Neural progenitor cell (in vitro differentiated cells): ENCODE results near the gene CLIC4. TPM values are rescaled to one million over a fixed set of nuclear protein-coding genes. Genes with fewer than 3 reads are reported as not detected.

Source experiments
- DNase-seq: peaks from one replicate; pipeline ENCODE4 v3.0.0-alpha.2; 2016; ENCODE audit warnings: low spot score
- H2AFZ ChIP-seq: fragments of 200-600 bp; sonication (generic); replicated peaks from 2 replicates; pipeline ENCODE4 v1.6.1; 2016; ENCODE audit warnings: antibody characterized with exemption
- H3F3A ChIP-seq: fragments of 200-600 bp; sonication (generic); 2 replicates; pipeline ENCODE4 v1.6.1; 2016; ENCODE audit warnings: antibody characterized with exemption, low read depth
- H3K27ac ChIP-seq: fragments of 200-600 bp; sonication (generic); 2 replicates; pipeline ENCODE4 v1.5.1; 2016; ENCODE audit warnings: mild to moderate bottlenecking
- H3K27me3 ChIP-seq: fragments of 200-600 bp; sonication (generic); 2 replicates; pipeline ENCODE4 v1.6.1; 2016; ENCODE audit warnings: mild to moderate bottlenecking, moderate library complexity
- H3K36me3 ChIP-seq: fragments of 200-600 bp; sonication (generic); 2 replicates; pipeline ENCODE4 v1.5.1; 2016
- H3K4me1 ChIP-seq: fragments of 200-600 bp; sonication (generic); 2 replicates; pipeline ENCODE4 v1.6.1; 2016; ENCODE audit warnings: mixed run types
- H3K4me2 ChIP-seq: fragments of 200-600 bp; sonication (generic); 2 replicates; pipeline ENCODE4 v1.6.1; 2016
- H3K4me3 ChIP-seq: fragments of 200-600 bp; sonication (generic); 2 replicates; pipeline ENCODE4 v1.5.1; 2016
- H3K79me2 ChIP-seq: fragments of 200-600 bp; sonication (generic); 2 replicates; pipeline ENCODE4 v1.6.1; 2016; ENCODE audit warnings: low read depth
- H3K9ac ChIP-seq: fragments of 200-600 bp; sonication (generic); 2 replicates; pipeline ENCODE4 v1.6.1; 2016
- H3K9me3 ChIP-seq: fragments of 200-600 bp; sonication (generic); 2 replicates; pipeline ENCODE4 v1.5.1; 2016; ENCODE audit warnings: low read depth
- H4K20me1 ChIP-seq: fragments of 200-600 bp; sonication (generic); 2 replicates; pipeline ENCODE4 v1.6.1; 2016; ENCODE audit warnings: low read depth
- H3K27ac Mint-ChIP-seq: 3 replicates; pipeline ENCODE4 v1.8.0; 2021; ENCODE audit warnings: mixed read lengths
- H3K27me3 Mint-ChIP-seq: 2 replicates; pipeline ENCODE4 v1.8.0; 2022; ENCODE audit warnings: low read depth, mild to moderate bottlenecking, inconsistent platforms, moderate library complexity, mixed read lengths; ENCODE audit not compliant: insufficient read depth
- H3K36me3 Mint-ChIP-seq: 3 replicates; pipeline ENCODE4 v1.8.0; 2021; ENCODE audit warnings: mixed read lengths
- H3K4me1 Mint-ChIP-seq: 3 replicates; pipeline ENCODE4 v1.8.0; 2021; ENCODE audit warnings: mixed read lengths
- H3K4me3 Mint-ChIP-seq: 3 replicates; pipeline ENCODE4 v1.8.0; 2021; ENCODE audit warnings: mild to moderate bottlenecking, moderate library complexity, mixed read lengths
- H3K9me3 Mint-ChIP-seq: 3 replicates; pipeline ENCODE4 v1.8.0; 2020; ENCODE audit warnings: mixed read lengths
- CTCF ChIP-seq: fragments of 200-600 bp; sonication (generic); IDR thresholded peaks from 2 replicates; pipeline ENCODE4 v1.5.1; 2017; ENCODE audit warnings: antibody characterized with exemption, mild to moderate bottlenecking
- EZH2 ChIP-seq: fragments of 200-600 bp; sonication (generic); IDR thresholded peaks from 2 replicates; pipeline ENCODE4 v1.6.1; 2017; ENCODE audit warnings: antibody characterized with exemption, mild to moderate bottlenecking, moderate library complexity
- EZH2phosphoT487 ChIP-seq: fragments of 200-600 bp; sonication (generic); IDR thresholded peaks from 2 replicates; pipeline ENCODE4 v1.6.1; 2017; ENCODE audit warnings: antibody characterized with exemption
- total RNA-seq: library from RNA; depleted of rRNA; stranded (reverse); fragments of >200 nt; gene quantifications from 2 replicates; pipeline ENCODE4 v1.2.3, GENCODE V29; 2015; ENCODE audit warnings: low replicate concordance

The CLIC4 gene
- total RNA-seq, 1 donor from 2014 or later = 263 TPM

- H3K9me3 Mint-ChIP-seq = peaks cover 2% of the 10 kb centered on the region
- Histone ChIP-seq H2AFZ (no peak overlapping the region), H3K27me3 (no peaks in the 10 kb centered on the region), H4K20me1 (peaks cover 41% of the 10 kb centered on the region), H3K4me3 (no peak overlapping the region), H3K4me1 (no peaks in the 10 kb centered on the region), H3K79me2 (peaks cover 98% of the 10 kb centered on the region), H3K9ac (no peak overlapping the region), H3K9me3 (no peaks in the 10 kb centered on the region), H3K27ac (no peak overlapping the region), H3K36me3 (no peaks in the 10 kb centered on the region), H3K4me2 (no peak overlapping the region), H3F3A (no peaks in the 10 kb centered on the region)
- no peak overlapping the region for H3K4me3 Mint-ChIP-seq
- no peaks in the 10 kb centered on the region for H3K4me1 Mint-ChIP-seq
- H3K27me3 Mint-ChIP-seq = no peaks in the 10 kb centered on the region
- no peak for DNase-seq
- no peak overlapping the region for H3K27ac Mint-ChIP-seq
- peaks cover 25% of the 10 kb centered on the region for H3K36me3 Mint-ChIP-seq
- TF ChIP-seq CTCF = no peak
- no peak for TF ChIP-seq EZH2phosphoT487
- TF ChIP-seq EZH2 = no peak
These were observed 37.4 kb downstream of the CLIC4 start for GRCh38 chr1:24782689-24783088.

- no peak for DNase-seq
- Histone ChIP-seq H3K27ac (no peak overlapping the region), H4K20me1 (peaks cover 32% of the 10 kb centered on the region), H3K9ac (no peak overlapping the region), H3K79me2 (peaks cover 98% of the 10 kb centered on the region), H3F3A (no peaks in the 10 kb centered on the region), H3K4me3 (no peak overlapping the region), H3K9me3 (no peaks in the 10 kb centered on the region), H3K36me3 (no peaks in the 10 kb centered on the region), H3K27me3 (no peaks in the 10 kb centered on the region), H2AFZ (no peak overlapping the region), H3K4me1 (no peaks in the 10 kb centered on the region), H3K4me2 (no peak overlapping the region)
- no peaks in the 10 kb centered on the region for H3K4me1 Mint-ChIP-seq
- no peak overlapping the region for H3K4me3 Mint-ChIP-seq
- TF ChIP-seq EZH2phosphoT487 = no peak
- TF ChIP-seq CTCF = no peak
- TF ChIP-seq EZH2 = no peak
- H3K27me3 Mint-ChIP-seq = no peaks in the 10 kb centered on the region
- H3K36me3 Mint-ChIP-seq = peaks cover 25% of the 10 kb centered on the region
- H3K27ac Mint-ChIP-seq = no peak overlapping the region
- peaks cover 5% of the 10 kb centered on the region for H3K9me3 Mint-ChIP-seq
These were observed 38.5 kb downstream of the CLIC4 start for GRCh38 chr1:24783713-24784112.

- H3K27ac ChIP-seq = no peak overlapping the region
- no peak overlapping the region for H3K4me2 ChIP-seq
- no peaks in the 10 kb centered on the region for H3K27me3 ChIP-seq
- Mint-ChIP-seq H3K4me1 (no peaks in the 10 kb centered on the region), H3K4me3 (no peak overlapping the region), H3K27ac (no peak overlapping the region), H3K36me3 (peaks cover 26% of the 10 kb centered on the region), H3K9me3 (peaks cover 8% of the 10 kb centered on the region), H3K27me3 (no peaks in the 10 kb centered on the region)
- no peak for TF ChIP-seq CTCF
- TF ChIP-seq EZH2phosphoT487 = no peak
- TF ChIP-seq EZH2 = no peak
- H3K36me3 ChIP-seq = no peaks in the 10 kb centered on the region
- no peak for DNase-seq
- H3K4me1 ChIP-seq = no peaks in the 10 kb centered on the region
- H3F3A ChIP-seq = no peaks in the 10 kb centered on the region
- no peak overlapping the region for H2AFZ ChIP-seq
- no peak overlapping the region for H3K9ac ChIP-seq
- no peaks in the 10 kb centered on the region for H3K9me3 ChIP-seq
- peaks cover 20% of the 10 kb centered on the region for H4K20me1 ChIP-seq
- no peak overlapping the region for H3K4me3 ChIP-seq
- H3K79me2 ChIP-seq = peaks cover 100% of the 10 kb centered on the region
These were observed 40.9 kb downstream of the CLIC4 start for GRCh38 chr1:24786191-24786590.
